HepG2 (cell line): Measurements from ENCODE around the gene PDIA2. TPM values are rescaled to one million over a fixed set of nuclear protein-coding genes. Genes with fewer than 3 reads are reported as not detected.
A peak's percentile ranks its signal among the peaks of the same experiment; 100 is the strongest.

ENCODE experiments used
- AKAP8 ChIP-seq: sonication (generic); formaldehyde crosslinking; IDR thresholded peaks from 2 replicates; pipeline ENCODE4 v1.5.1; 2020; ENCODE audit warnings: mild to moderate bottlenecking, missing genetic modification reagents
- DMTF1 ChIP-seq: sonication (generic); formaldehyde crosslinking; IDR thresholded peaks from 2 replicates; pipeline ENCODE4 v1.4.0; 2020; ENCODE audit warnings: mild to moderate bottlenecking, missing genetic modification reagents
- GMEB1 ChIP-seq: sonication (generic); formaldehyde crosslinking; IDR thresholded peaks from 2 replicates; pipeline ENCODE4 v1.5.1; 2020; ENCODE audit warnings: missing genetic modification reagents, mild to moderate bottlenecking, borderline replicate concordance
- GTF2F1 ChIP-seq: fragments of 150-350 bp; IDR thresholded peaks from 2 replicates; pipeline ENCODE4 v1.6.1; 2014; ENCODE audit warnings: low read length
- HDAC2 ChIP-seq: sonication (generic); formaldehyde crosslinking; IDR thresholded peaks from 2 replicates; pipeline ENCODE4 v1.4.0; 2020; ENCODE audit warnings: missing genetic modification reagents
- MEIS2 ChIP-seq: sonication (generic); formaldehyde crosslinking; IDR thresholded peaks from 2 replicates; pipeline ENCODE4 v1.9.0; 2021; ENCODE audit warnings: mild to moderate bottlenecking, missing genetic modification reagents
- SRY ChIP-seq: sonication (generic); formaldehyde crosslinking; IDR thresholded peaks from 2 replicates; pipeline ENCODE4 v1.8.0; 2022; ENCODE audit warnings: mild to moderate bottlenecking, missing genetic modification reagents
- TGIF2 ChIP-seq: IDR thresholded peaks from 2 replicates; pipeline ENCODE4 v1.6.1; 2016; ENCODE audit warnings: control low read depth, missing compliant biosample characterization
- ZFAT ChIP-seq: sonication (generic); formaldehyde crosslinking; conservative IDR thresholded peaks from 2 replicates; pipeline ENCODE4 v1.8.1; 2023; ENCODE audit warnings: missing genetic modification reagents, inconsistent platforms
- ZNF207 ChIP-seq: fragments of 450-650 bp; IDR thresholded peaks from 2 replicates; pipeline ENCODE4 v1.6.1; 2016; ENCODE audit warnings: antibody characterized with exemption, borderline replicate concordance
- ZNF235 ChIP-seq: sonication (generic); formaldehyde crosslinking; IDR thresholded peaks from 2 replicates; pipeline ENCODE4 v1.8.1; 2023; ENCODE audit warnings: mild to moderate bottlenecking, missing genetic modification reagents, borderline replicate concordance
- ZNF430 ChIP-seq: sonication (generic); formaldehyde crosslinking; IDR thresholded peaks from 2 replicates; pipeline ENCODE4 v1.9.0; 2021; ENCODE audit warnings: mild to moderate bottlenecking, missing genetic modification reagents
- ZNF512B ChIP-seq: sonication (generic); formaldehyde crosslinking; IDR thresholded peaks from 2 replicates; pipeline ENCODE4 v1.5.1; 2020; ENCODE audit warnings: missing genetic modification reagents, mild to moderate bottlenecking, borderline replicate concordance
- ZNF646 ChIP-seq: sonication (generic); formaldehyde crosslinking; IDR thresholded peaks from 2 replicates; pipeline ENCODE4 v1.9.0; 2021; ENCODE audit warnings: mild to moderate bottlenecking, missing genetic modification reagents
- ZNF792 ChIP-seq: IDR thresholded peaks from 2 replicates; pipeline ENCODE4 v1.6.1; 2016
- polyA plus RNA-seq, 8 experiments: library from polyadenylated mRNA; depleted of rRNA in 3 of 8; stranded (reverse) in 7 of 8; unstranded in 1 of 8; fragments of >200 nt; fragmentation: Illumina TruSeq in 4 of 8; extraction: Trizol in 4 of 8; gene quantifications; 2 replicates each; pipeline versions ENCODE4 v1.2.1 to v1.2.3, GENCODE V29; 2011 to 2016; ENCODE audit warnings: low read depth in 4 of 8, missing spikeins in 1 of 8, mixed read lengths in 1 of 8; ENCODE audit not compliant: insufficient read depth in 1 of 8
- total RNA-seq, 5 experiments: library from RNA; depleted of rRNA; stranded (reverse); fragments of >200 nt; fragmentation: Illumina TruSeq; extraction: Trizol; gene quantifications; 2 replicates each; pipeline ENCODE4 v1.2.3, GENCODE V29; 2016; ENCODE audit warnings: low read depth in 1 of 5

PDIA2 gene
- total and polyA plus RNA-seq, 2 of the 13 experiments (the other 11 are each of a cell fraction or from before 2014, with no cell fraction given): 0.35 to 1.9 TPM

GRCh38 chr16:234468-235305 is 48.3 kb upstream of the PDIA2 start, which contains the start of gene FAM234A (continued):
- TF ChIP-seq DMTF1 (CRISPR knock-in tag) (no peak), TGIF2 (CRISPR knock-in tag) (0 out of 2 replicates have a peak, but pooled peaks have one; percentile 51), ZNF512B (CRISPR knock-in tag) (no peak), ZFAT (CRISPR knock-in tag) (no peak), ZNF235 (0 out of 2 replicates have a peak, but pooled peaks have one; percentile 45), HDAC2 (CRISPR knock-in tag) (0 out of 2 replicates have a peak, but pooled peaks have one; percentile 10), GMEB1 (CRISPR knock-in tag) (no peak), MEIS2 (peak; percentile 13; the same call in 1 of the 2 replicates), ZNF207 (no peak), ZNF646 (no peak), ZNF430 (CRISPR knock-in tag) (no peak), ZNF792 (CRISPR knock-in tag) (no peak; the same call in 1 of the 2 replicates), AKAP8 (CRISPR knock-in tag) (peak; percentile 79; the same call in 1 of the 2 replicates), SRY (CRISPR knock-in tag) (peak; percentile 20; the same call in 1 of the 2 replicates), GTF2F1 (no peak)
